Ecto neural progenitor cell (in vitro differentiated cells): ENCODE data around the gene QRICH2.
"Not testable (repeated sequence)": the region's sequence is repeated elsewhere in the genome, so short reads cannot be mapped to it uniquely, and the experiment has no call there.

Experiments used
- DNase-seq: peaks from one replicate; pipeline ENCODE4 v3.0.0-alpha.2; 2018; ENCODE audit warnings: low spot score

The QRICH2 gene, protein sequence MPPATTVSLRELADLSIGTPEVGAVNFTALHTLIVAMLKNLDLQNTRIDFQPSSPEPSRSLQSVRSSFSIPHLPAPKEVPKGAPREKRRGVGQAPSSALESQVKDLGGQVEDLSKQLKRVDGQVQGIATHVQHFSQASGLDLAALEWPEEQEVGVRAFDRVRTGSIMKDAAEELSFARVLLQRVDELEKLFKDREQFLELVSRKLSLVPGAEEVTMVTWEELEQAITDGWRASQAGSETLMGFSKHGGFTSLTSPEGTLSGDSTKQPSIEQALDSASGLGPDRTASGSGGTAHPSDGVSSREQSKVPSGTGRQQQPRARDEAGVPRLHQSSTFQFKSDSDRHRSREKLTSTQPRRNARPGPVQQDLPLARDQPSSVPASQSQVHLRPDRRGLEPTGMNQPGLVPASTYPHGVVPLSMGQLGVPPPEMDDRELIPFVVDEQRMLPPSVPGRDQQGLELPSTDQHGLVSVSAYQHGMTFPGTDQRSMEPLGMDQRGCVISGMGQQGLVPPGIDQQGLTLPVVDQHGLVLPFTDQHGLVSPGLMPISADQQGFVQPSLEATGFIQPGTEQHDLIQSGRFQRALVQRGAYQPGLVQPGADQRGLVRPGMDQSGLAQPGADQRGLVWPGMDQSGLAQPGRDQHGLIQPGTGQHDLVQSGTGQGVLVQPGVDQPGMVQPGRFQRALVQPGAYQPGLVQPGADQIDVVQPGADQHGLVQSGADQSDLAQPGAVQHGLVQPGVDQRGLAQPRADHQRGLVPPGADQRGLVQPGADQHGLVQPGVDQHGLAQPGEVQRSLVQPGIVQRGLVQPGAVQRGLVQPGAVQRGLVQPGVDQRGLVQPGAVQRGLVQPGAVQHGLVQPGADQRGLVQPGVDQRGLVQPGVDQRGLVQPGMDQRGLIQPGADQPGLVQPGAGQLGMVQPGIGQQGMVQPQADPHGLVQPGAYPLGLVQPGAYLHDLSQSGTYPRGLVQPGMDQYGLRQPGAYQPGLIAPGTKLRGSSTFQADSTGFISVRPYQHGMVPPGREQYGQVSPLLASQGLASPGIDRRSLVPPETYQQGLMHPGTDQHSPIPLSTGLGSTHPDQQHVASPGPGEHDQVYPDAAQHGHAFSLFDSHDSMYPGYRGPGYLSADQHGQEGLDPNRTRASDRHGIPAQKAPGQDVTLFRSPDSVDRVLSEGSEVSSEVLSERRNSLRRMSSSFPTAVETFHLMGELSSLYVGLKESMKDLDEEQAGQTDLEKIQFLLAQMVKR (N-terminal part only)

GRCh38 chr17:76307966-76308338 lies at the start of gene QRICH2:
QRICH2 (minus strand) TSS chr17:76308276; CDS start chr17:76307998, 278 bp downstream.
- no peak for DNase-seq

GRCh38 chr17:76357597-76358158 lies 49.6 kb upstream of the QRICH2 start:
- no peak for DNase-seq

- no peak for DNase-seq
These were observed 48.9 kb upstream of the QRICH2 start for GRCh38 chr17:76356803-76357456.

DNA sequence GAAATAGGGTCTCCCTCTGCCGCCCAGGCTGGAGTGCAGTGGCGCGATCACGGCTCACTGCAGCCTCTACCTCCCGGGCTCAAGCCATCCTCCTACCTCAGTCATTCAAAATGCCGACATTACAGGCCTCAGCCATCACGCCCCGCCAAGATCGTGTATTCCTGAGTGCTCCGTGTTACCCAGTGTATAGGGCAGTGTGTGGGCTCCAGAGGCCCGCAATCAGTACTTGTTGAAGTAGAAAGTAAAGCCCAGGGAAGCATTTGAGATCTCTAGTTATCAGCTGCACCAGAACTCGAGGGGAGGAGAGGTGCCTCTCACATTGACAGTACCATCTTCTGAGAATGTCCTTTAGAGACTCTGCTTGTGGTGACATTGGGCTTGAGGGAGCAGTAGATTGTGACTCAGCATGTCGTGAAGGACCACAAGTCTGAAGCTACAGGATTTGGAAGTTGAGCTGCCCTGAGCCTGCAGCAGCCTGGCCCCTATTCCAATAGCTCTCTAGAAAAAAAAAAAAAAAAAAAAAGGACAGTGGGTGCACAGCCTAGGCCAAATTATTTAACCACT lies 46.8 kb upstream of the QRICH2 start:
- DNase-seq: no peak

GRCh38 chr17:76354317-76354729 lies 46.2 kb upstream of the QRICH2 start:
- no peak for DNase-seq

GRCh38 chr17:76353599-76354316 lies 45.7 kb upstream of the QRICH2 start, which contains the start of gene PRPSAP1:
PRPSAP1 (minus strand) TSS chr17:76353916; CDS start chr17:76353703, 213 bp downstream.
- peak; percentile 96 for DNase-seq

GRCh38 chr17:76353004-76353598 lies 45.0 kb upstream of the QRICH2 start:
- no peak for DNase-seq

DNA sequence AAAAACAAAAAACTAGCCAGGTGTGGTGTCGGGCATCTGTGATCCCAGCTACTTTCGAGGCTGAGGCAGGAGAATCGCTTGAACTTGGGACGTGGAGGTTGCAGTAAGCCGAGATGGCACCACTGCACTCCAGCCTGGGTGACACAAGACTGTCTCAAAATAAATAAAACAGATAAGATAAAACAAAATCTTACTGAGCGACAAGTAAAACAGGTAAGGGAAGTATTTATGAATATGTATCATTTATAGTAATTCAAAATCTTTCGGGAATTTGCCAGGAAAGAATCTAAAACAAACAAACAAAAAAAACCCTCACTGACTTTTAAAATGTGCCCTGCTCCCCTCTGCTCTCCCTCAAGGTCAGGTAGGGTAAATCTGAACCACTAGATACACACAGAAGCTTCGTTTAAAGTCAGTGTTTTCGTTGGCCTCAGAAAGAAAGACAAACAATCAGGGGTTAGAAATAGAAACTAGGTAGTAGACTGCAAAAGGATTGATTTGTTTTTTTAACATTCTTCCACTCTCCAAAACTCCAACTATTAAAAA lies 43.5 kb upstream of the QRICH2 start:
- no peak for DNase-seq

DNA sequence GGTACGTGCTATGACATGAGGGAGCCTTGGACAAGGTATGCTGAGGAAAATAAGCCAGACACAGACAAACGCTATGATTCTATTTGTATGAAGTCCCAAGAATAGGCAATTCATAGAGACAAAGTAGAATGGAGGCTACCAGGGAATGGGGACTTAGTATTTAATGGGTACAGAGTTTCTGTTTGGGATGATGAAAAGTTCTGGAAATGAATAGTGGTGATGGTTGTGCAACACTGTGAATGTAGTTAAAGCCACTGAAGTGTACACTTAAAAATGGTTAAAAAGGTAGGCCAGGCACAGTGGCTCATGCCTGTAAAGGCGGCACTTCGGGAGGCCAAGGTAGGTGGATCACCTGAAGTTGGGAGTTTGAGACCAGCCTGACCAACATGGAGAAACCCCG lies 42.4 kb upstream of the QRICH2 start:
- DNase-seq: no peak

DNA sequence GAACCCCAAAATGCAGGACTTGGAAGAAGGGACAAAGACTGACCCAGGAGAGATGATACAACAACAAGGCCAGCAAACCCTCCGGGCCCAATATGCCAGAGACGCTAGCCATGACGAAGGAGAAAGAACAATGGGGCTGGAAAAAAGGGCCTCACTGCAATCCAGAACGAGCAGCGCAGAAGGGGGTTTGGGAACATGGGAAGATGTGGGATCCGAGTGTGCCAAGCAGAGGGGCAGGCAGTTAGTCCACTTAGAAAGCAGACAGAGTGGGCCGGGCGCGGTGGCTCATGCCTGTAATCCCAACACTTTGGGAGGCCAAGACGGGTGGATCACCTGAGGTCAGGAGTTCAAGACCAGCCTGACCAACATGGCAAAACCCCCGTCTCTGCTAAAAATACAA lies 38.9 kb upstream of the QRICH2 start:
- DNase-seq: not testable (repeated sequence)

- no peak for DNase-seq
These were observed 37.4 kb upstream of the QRICH2 start for GRCh38 chr17:76345377-76345974.

GRCh38 chr17:76343106-76343505 lies 35.0 kb upstream of the QRICH2 start:
- no peak for DNase-seq

GRCh38 chr17:76341301-76341700 lies 33.2 kb upstream of the QRICH2 start:
- no peak for DNase-seq

GRCh38 chr17:76337413-76337777 lies 29.3 kb upstream of the QRICH2 start:
- DNase-seq: no peak

GRCh38 chr17:76336756-76337412 lies 28.8 kb upstream of the QRICH2 start:
- DNase-seq: no peak

- no peak for DNase-seq
These were observed 27.8 kb upstream of the QRICH2 start for GRCh38 chr17:76335716-76336381.

GRCh38 chr17:76333673-76334505 lies 25.8 kb upstream of the QRICH2 start:
- DNase-seq: no peak
